SK-N-SH (cell line): ENCODE results near the gene PRMT2. TPM values are rescaled to one million over a fixed set of nuclear protein-coding genes. Genes with fewer than 3 reads are reported as not detected.

ENCODE experiments used
- CTCF ChIA-PET: fragments of 300-600, 350-600 bp; formaldehyde crosslinking; extraction: SDS; loops from one replicate; lab custom pipeline; 2021; lab: Yijun Ruan, JAX
- POLR2A ChIA-PET: fragments of 350-600 bp; sonication (Branson Sonifier 250); formaldehyde crosslinking; extraction: SDS; loops from one replicate; lab custom pipeline; 2020; ENCODE audit warnings: antibody characterized with exemption, inconsistent platforms; lab: Yijun Ruan, JAX
- DNase-seq: peaks from one replicate; pipeline ENCODE4 v3.0.0; 2012
- H2AFZ ChIP-seq: fragments of 200-600 bp; sonication (generic); 2 replicates; pipeline ENCODE4 v1.8.1; 2016; ENCODE audit warnings: antibody characterized with exemption, mild to moderate bottlenecking, low read depth
- H3F3A ChIP-seq: fragments of 200-600 bp; sonication (generic); replicated peaks from 2 replicates; pipeline ENCODE3; 2016; ENCODE audit warnings: antibody characterized with exemption, mild to moderate bottlenecking; ENCODE audit not compliant: insufficient read depth
- H3K27ac ChIP-seq, 2 experiments: fragments of 200-500 bp in 1 of 2; fragments of 200-600 bp in 1 of 2; sonication (Bioruptor generic) in 1 of 2; sonication (generic), shearing (Covaris generic) in 1 of 2; 2 replicates each; pipeline versions ENCODE4 v1.5.1 to v1.6.1; 2014 to 2016; ENCODE audit warnings: low read depth in 2 of 2, inconsistent platforms in 1 of 2, low read length in 1 of 2, mild to moderate bottlenecking in 1 of 2, mixed read lengths in 1 of 2
- H3K27me3 ChIP-seq: fragments of 200-600 bp; sonication (generic), shearing (Covaris generic); 2 replicates; pipeline ENCODE4 v1.6.1; 2016; ENCODE audit warnings: mixed run types; ENCODE audit not compliant: insufficient read depth
- H3K36me3 ChIP-seq, 2 experiments: fragments of 200-500 bp in 1 of 2; fragments of 200-600 bp in 1 of 2; sonication (Bioruptor generic) in 1 of 2; sonication (generic) in 1 of 2; replicated peaks in 1 of 2; 2 replicates each; pipeline versions ENCODE3 to v1.5.1; 2014 to 2016; ENCODE audit warnings: low read length in 1 of 2, mild to moderate bottlenecking in 1 of 2; ENCODE audit not compliant: insufficient read depth in 2 of 2, control insufficient read depth in 1 of 2
- H3K4me1 ChIP-seq, 2 experiments: fragments of 200-500 bp in 1 of 2; fragments of 200-600 bp in 1 of 2; sonication (Bioruptor generic) in 1 of 2; sonication (generic), shearing (Covaris generic) in 1 of 2; 2 replicates each; pipeline versions ENCODE4 v1.5.1 to v1.6.1; 2014 to 2016; ENCODE audit warnings: low read depth in 1 of 2, low read length in 1 of 2, mixed run types in 1 of 2; ENCODE audit not compliant: insufficient read depth in 2 of 2, control insufficient read depth in 1 of 2
- H3K4me2 ChIP-seq: fragments of 200-600 bp; sonication (generic), shearing (Covaris generic); 2 replicates; pipeline ENCODE4 v1.6.1; 2017; ENCODE audit warnings: mixed run types
- H3K4me3 ChIP-seq, 2 experiments: fragments of 200-500 bp in 1 of 2; fragments of 200-600 bp in 1 of 2; sonication (Bioruptor generic) in 1 of 2; sonication (generic), shearing (Covaris generic) in 1 of 2; 2 replicates each; pipeline versions ENCODE4 v1.5.1 to v1.8.1; 2014 to 2016; ENCODE audit warnings: low read depth in 2 of 2, inconsistent platforms in 1 of 2, low read length in 1 of 2, mild to moderate bottlenecking in 1 of 2, mixed read lengths in 1 of 2, moderate library complexity in 1 of 2
- H3K79me2 ChIP-seq: fragments of 200-600 bp; sonication (generic); 2 replicates; pipeline ENCODE4 v1.8.1; 2017; ENCODE audit warnings: mild to moderate bottlenecking; ENCODE audit not compliant: insufficient read depth
- H3K9ac ChIP-seq: fragments of 200-600 bp; sonication (generic); 2 replicates; pipeline ENCODE4 v1.6.1; 2017; ENCODE audit warnings: mixed run types
- H3K9me2 ChIP-seq: fragments of 200-600 bp; sonication (generic); 2 replicates; pipeline ENCODE4 v1.6.1; 2017; ENCODE audit warnings: mixed run types
- H3K9me3 ChIP-seq: fragments of 200-600 bp; sonication (generic); 2 replicates; pipeline ENCODE4 v1.6.1; 2017; ENCODE audit warnings: mixed run types, mild to moderate bottlenecking, moderate library complexity
- H4K20me1 ChIP-seq: fragments of 200-600 bp; sonication (generic); 2 replicates; pipeline ENCODE4 v1.6.1; 2017; ENCODE audit warnings: mild to moderate bottlenecking, mixed run types; ENCODE audit not compliant: insufficient read depth
- CHD2 ChIP-seq: fragments of 150-350 bp; IDR thresholded peaks from 2 replicates; pipeline ENCODE4 v1.6.1; 2018; ENCODE audit warnings: low read length; ENCODE audit not compliant: partially characterized antibody
- FOXJ3 ChIP-seq: sonication (generic); formaldehyde crosslinking; IDR thresholded peaks from 2 replicates; pipeline ENCODE4 v1.5.1; 2020; ENCODE audit warnings: mild to moderate bottlenecking, missing genetic modification reagents
- FOXM1 ChIP-seq: IDR thresholded peaks from 2 replicates; pipeline ENCODE4 v1.4.0; 2012; ENCODE audit warnings: low read depth, mild to moderate bottlenecking
- GATA2 ChIP-seq: sonication (generic); formaldehyde crosslinking; IDR thresholded peaks from 2 replicates; pipeline ENCODE4 v1.5.0; 2020; ENCODE audit warnings: mild to moderate bottlenecking, missing genetic modification reagents
- MAX ChIP-seq: IDR thresholded peaks from 2 replicates; pipeline ENCODE4 v1.4.0; 2012; ENCODE audit warnings: low read depth
- PBX3 ChIP-seq: IDR thresholded peaks from 2 replicates; pipeline ENCODE4; 2012
- RXRA ChIP-seq: IDR thresholded peaks from 2 replicates; pipeline ENCODE4 v1.4.0; 2012; ENCODE audit warnings: low read depth, mild to moderate bottlenecking, borderline replicate concordance
- TEAD4 ChIP-seq: IDR thresholded peaks from 2 replicates; pipeline ENCODE4 v1.4.0; 2012; ENCODE audit warnings: mild to moderate bottlenecking, borderline replicate concordance; ENCODE audit not compliant: insufficient read depth
- WGBS: methylation state at CpG from one replicate; pipeline ENCODE4 v1.1.6; 2017; ENCODE audit warnings: low lambda C conversion rate; 5-methylcytosine and 5-hydroxymethylcytosine counted together
- polyA plus RNA-seq, 3 experiments: library from polyadenylated mRNA; depleted of rRNA; stranded (reverse); fragments of >200 nt; gene quantifications; 2 replicates each; pipeline ENCODE4 v1.2.3, GENCODE V29; 2012

PRMT2 gene
- polyA plus RNA-seq, 1 of the 3 experiments (the other 2 are of a cell fraction), result 278 TPM

GRCh38 chr21:46643379-46644177 is 8.1 kb downstream of the PRMT2 start:
- WGBS, result 88% methylated on average over 11 of the region's 12 CpGs
- H3K9me2 ChIP-seq, result no peaks in the 10 kb centered on the region
- peaks cover 58 to 84% of the 10 kb centered on the region in 2 experiments for H3K36me3 ChIP-seq
- H3K27me3 ChIP-seq, result no peaks in the 10 kb centered on the region
- H3K4me3 ChIP-seq, result no peak overlapping the region
- POLR2A ChIA-PET, result no interaction called here
- peaks cover 18% of the 10 kb centered on the region for H4K20me1 ChIP-seq
- CTCF ChIA-PET, result interaction anchor here (0.8 to 1.6 kb wide), 2 partner anchors 10 to 18 kb away, joined by 4 to 7 read pairs; no protein-coding TSS in a partner anchor
- DNase-seq, result no peak
- H3K4me1 ChIP-seq, result peaks cover 0 to 3% of the 10 kb centered on the region in 2 experiments; a peak in 1 of 4 replicates
- no peak overlapping the region for H3K9ac ChIP-seq
- H3K9me3 ChIP-seq, result no peaks in the 10 kb centered on the region
- H3K4me2 ChIP-seq, result no peak overlapping the region
- peaks cover 7% of the 10 kb centered on the region for H3F3A ChIP-seq
- H3K27ac ChIP-seq, result no peak overlapping the region
- H3K79me2 ChIP-seq, result peaks cover 74% of the 10 kb centered on the region
- no peak overlapping the region for H2AFZ ChIP-seq
- TF ChIP-seq PBX3, result no peak

GRCh38 chr21:46645840-46646239 is 10.4 kb downstream of the PRMT2 start:
- no peak overlapping the region for H3K9ac ChIP-seq
- H4K20me1 ChIP-seq, result peaks cover 12% of the 10 kb centered on the region; the same call in 1 of the 2 replicates
- CTCF ChIA-PET, result no interaction called here
- no peak overlapping the region for H2AFZ ChIP-seq
- no peaks in the 10 kb centered on the region for H3K9me2 ChIP-seq
- H3K4me3 ChIP-seq, result no peak overlapping the region
- no peaks in the 10 kb centered on the region for H3K9me3 ChIP-seq
- H3K27ac ChIP-seq, result no peak overlapping the region
- POLR2A ChIA-PET, result interaction anchor here (1.1 kb wide), 1 partner anchor 11 kb away, joined by 4 read pairs; the partner anchor contains the start of gene PRMT2
- 97% methylated on average over 5 of the region's 5 CpGs for WGBS
- peaks cover 4% of the 10 kb centered on the region for H3F3A ChIP-seq
- peaks cover 73 to 84% of the 10 kb centered on the region in 2 experiments for H3K36me3 ChIP-seq
- H3K27me3 ChIP-seq, result no peaks in the 10 kb centered on the region
- no peak for TF ChIP-seq FOXJ3 (CRISPR knock-in tag)
- TF ChIP-seq TEAD4, result no peak
- TF ChIP-seq CHD2, result no peak
- TF ChIP-seq RXRA, result no peak
- TF ChIP-seq GATA2 (CRISPR knock-in tag), result no peak
- no peak for TF ChIP-seq FOXM1
- no peak for TF ChIP-seq MAX
- no peak overlapping the region for H3K4me2 ChIP-seq
- H3K4me1 ChIP-seq, result peaks cover 0 to 13% of the 10 kb centered on the region in 2 experiments; a peak in 1 of 4 replicates
- H3K79me2 ChIP-seq, result peaks cover 73% of the 10 kb centered on the region
- no peak for DNase-seq
